HG02970 (cell line): ENCODE data around the gene DENND1A.
"Not testable (repeated sequence)": the region's sequence is repeated elsewhere in the genome, so short reads cannot be mapped to it uniquely, and the experiment has no call there.

Source experiments
- ATAC-seq: cut with Tn5 transposase; IDR thresholded peaks from one replicate; pipeline ENCODE4 v1.9.1; 2021; ENCODE audit warnings: mild to moderate bottlenecking, moderate library complexity, moderate number of reproducible peaks; ENCODE audit not compliant: unreplicated experiment, low FRiP score

DENND1A gene

GRCh38 chr9:123407217-123407851 is 522.6 kb downstream of the DENND1A start:
- no peak for ATAC-seq

- ATAC-seq: no peak
Observed at GRCh38 chr9:123406691-123407216, 523.2 kb downstream of the DENND1A start.

GRCh38 chr9:123406016-123406415 is 523.9 kb downstream of the DENND1A start:
- ATAC-seq: no peak

- ATAC-seq: no peak
Observed at GRCh38 chr9:123402981-123403509, 526.9 kb downstream of the DENND1A start.

- no peak for ATAC-seq
Observed at GRCh38 chr9:123401879-123402513, 527.9 kb downstream of the DENND1A start.

- no peak for ATAC-seq
Observed at GRCh38 chr9:123400926-123401503, 528.9 kb downstream of the DENND1A start.

GRCh38 chr9:123399803-123400378 is 530.0 kb downstream of the DENND1A start:
- no peak for ATAC-seq

- ATAC-seq: not testable (repeated sequence)
Observed at GRCh38 chr9:123398938-123399337, 531.0 kb downstream of the DENND1A start.

- no peak for ATAC-seq
Observed at GRCh38 chr9:123397975-123398374, 532.0 kb downstream of the DENND1A start.

- no peak for ATAC-seq
Observed at GRCh38 chr9:123395689-123396511, 534.0 kb downstream of the DENND1A start.

- ATAC-seq: no peak
Observed at GRCh38 chr9:123395276-123395688, 534.6 kb downstream of the DENND1A start.

- ATAC-seq: no peak
Observed at GRCh38 chr9:123394291-123395235, 535.4 kb downstream of the DENND1A start.

GRCh38 chr9:123392802-123393201 is 537.1 kb downstream of the DENND1A start:
- ATAC-seq: no peak

- no peak for ATAC-seq
Observed at GRCh38 chr9:123391946-123392345, 538.0 kb downstream of the DENND1A start.

- ATAC-seq: no peak
Observed at GRCh38 chr9:123391233-123391632, 538.7 kb downstream of the DENND1A start.

- no peak for ATAC-seq
Observed at GRCh38 chr9:123390337-123391135, 539.4 kb downstream of the DENND1A start.

- ATAC-seq: no peak
Observed at GRCh38 chr9:123389698-123390097, 540.2 kb downstream of the DENND1A start.

- no peak for ATAC-seq
Observed at GRCh38 chr9:123389070-123389469, 540.9 kb downstream of the DENND1A start.
